ENCODE data around the gene NDST1. TPM values are rescaled to one million over a fixed set of nuclear protein-coding genes. Genes with fewer than 3 reads are reported as not detected.

The NDST1 gene
- total RNA-seq, 2 experiments from 2014 or later, result 5.1 to 5.5 TPM

GRCh38 chr5:150490754-150491153 lies 17.2 kb upstream of the NDST1 start:
- Mint-ChIP-seq H3K36me3 (ENCODE audit: low read depth) (no peaks in the 10 kb centered on the region), H3K27me3 (peaks cover 3% of the 10 kb centered on the region), H3K4me1 (peaks cover 8% of the 10 kb centered on the region), H3K9me3 (ENCODE audit: low read depth) (no peaks in the 10 kb centered on the region), H3K27ac (no peak overlapping the region), H3K4me3 (no peak overlapping the region)
- intact Hi-C loops (cut with DNase I, micrococcal nuclease), result no loop called here
- POLR2A ChIA-PET, result no interaction called here
- ATAC-seq (no peak), DNase-seq (no peak)
- CTCF ChIA-PET, result interaction anchor here (0.7 to 1.2 kb wide), 4 partner anchors 9 to 736 kb away, joined by 3 read pairs; no protein-coding TSS in a partner anchor

- no peaks in the 10 kb centered on the region for H3K36me3 Mint-ChIP-seq (ENCODE audit: low read depth)
- no peak for ATAC-seq
- ChIA-PET CTCF (interaction anchor here (0.7 to 1.4 kb wide), 2 partner anchors 20 to 24 kb away, joined by 3 read pairs; no protein-coding TSS in a partner anchor), POLR2A (no interaction called here)
- H3K4me3 Mint-ChIP-seq, result no peak overlapping the region
- H3K9me3 Mint-ChIP-seq (ENCODE audit: low read depth), result no peaks in the 10 kb centered on the region
- peaks cover 8% of the 10 kb centered on the region for H3K4me1 Mint-ChIP-seq
- no peak overlapping the region for H3K27ac Mint-ChIP-seq
- intact Hi-C loops (cut with DNase I, micrococcal nuclease), result no loop called here
- peaks cover 3% of the 10 kb centered on the region for H3K27me3 Mint-ChIP-seq
- no peak for DNase-seq
These were observed 16.1 kb upstream of the NDST1 start for GRCh38 chr5:150491876-150492275.

GRCh38 chr5:150492621-150493020 lies 15.3 kb upstream of the NDST1 start:
- DNase-seq (no peak), ATAC-seq (no peak)
- CTCF ChIA-PET, result interaction anchor here (0.9 kb wide), 1 partner anchor 20 kb away, joined by 3 read pairs; no protein-coding TSS in a partner anchor
- Mint-ChIP-seq H3K36me3 (ENCODE audit: low read depth) (no peaks in the 10 kb centered on the region), H3K27ac (no peak overlapping the region), H3K9me3 (ENCODE audit: low read depth) (no peaks in the 10 kb centered on the region), H3K4me3 (no peak overlapping the region), H3K4me1 (peaks cover 1% of the 10 kb centered on the region), H3K27me3 (no peaks in the 10 kb centered on the region)
- POLR2A ChIA-PET, result interaction anchor here (0.7 kb wide), 2 partner anchors 204 to 930 kb away, joined by 3 read pairs; no protein-coding TSS in a partner anchor
- intact Hi-C loops (cut with DNase I, micrococcal nuclease), result no loop called here

GRCh38 chr5:150496098-150496497 lies 11.8 kb upstream of the NDST1 start:
- Mint-ChIP-seq H3K9me3 (ENCODE audit: low read depth) (no peaks in the 10 kb centered on the region), H3K4me1 (no peaks in the 10 kb centered on the region), H3K27ac (no peak overlapping the region), H3K27me3 (no peaks in the 10 kb centered on the region), H3K4me3 (no peak overlapping the region), H3K36me3 (ENCODE audit: low read depth) (no peaks in the 10 kb centered on the region)
- no peak for DNase-seq
- intact Hi-C loops (cut with DNase I, micrococcal nuclease), result no loop called here
- CTCF ChIA-PET, result interaction anchor here (1.0 kb wide), 1 partner anchor 158 kb away, joined by 3 read pairs; no protein-coding TSS in a partner anchor
- ATAC-seq, result no peak
- POLR2A ChIA-PET, result no interaction called here

- H3K27me3 Mint-ChIP-seq, result no peaks in the 10 kb centered on the region
- intact Hi-C loops (cut with DNase I, micrococcal nuclease), result no loop called here
- no peak overlapping the region for H3K4me3 Mint-ChIP-seq
- CTCF ChIA-PET, result interaction anchor here (1.0 kb wide), 1 partner anchor 157 kb away, joined by 3 read pairs; no protein-coding TSS in a partner anchor
- POLR2A ChIA-PET, result no interaction called here
- H3K27ac Mint-ChIP-seq, result no peak overlapping the region
- DNase-seq (no peak), ATAC-seq (no peak)
- no peaks in the 10 kb centered on the region for H3K9me3 Mint-ChIP-seq (ENCODE audit: low read depth)
- H3K36me3 Mint-ChIP-seq (ENCODE audit: low read depth), result no peaks in the 10 kb centered on the region
- H3K4me1 Mint-ChIP-seq, result no peaks in the 10 kb centered on the region
These were observed 11.4 kb upstream of the NDST1 start for GRCh38 chr5:150496534-150496933.

- ChIA-PET POLR2A (no interaction called here), CTCF (no interaction called here)
- H3K27me3 Mint-ChIP-seq, result no peaks in the 10 kb centered on the region
- H3K36me3 Mint-ChIP-seq (ENCODE audit: low read depth), result no peaks in the 10 kb centered on the region
- no peak overlapping the region for H3K4me3 Mint-ChIP-seq
- no peaks in the 10 kb centered on the region for H3K4me1 Mint-ChIP-seq
- H3K9me3 Mint-ChIP-seq (ENCODE audit: low read depth), result no peaks in the 10 kb centered on the region
- intact Hi-C loops (cut with DNase I, micrococcal nuclease), result no loop called here
- H3K27ac Mint-ChIP-seq, result no peak overlapping the region
- DNase-seq, result no peak
- ATAC-seq, result no peak
These were observed 10.5 kb upstream of the NDST1 start for GRCh38 chr5:150497274-150497988.

GRCh38 chr5:150497989-150498317 lies 10.0 kb upstream of the NDST1 start:
- no peaks in the 10 kb centered on the region for H3K4me1 Mint-ChIP-seq
- H3K36me3 Mint-ChIP-seq (ENCODE audit: low read depth), result no peaks in the 10 kb centered on the region
- ATAC-seq (no peak), DNase-seq (no peak)
- CTCF ChIA-PET, result no interaction called here
- no peak overlapping the region for H3K27ac Mint-ChIP-seq
- POLR2A ChIA-PET, result no interaction called here
- intact Hi-C loops (cut with DNase I, micrococcal nuclease), result no loop called here
- H3K9me3 Mint-ChIP-seq (ENCODE audit: low read depth), result no peaks in the 10 kb centered on the region
- no peak overlapping the region for H3K4me3 Mint-ChIP-seq
- H3K27me3 Mint-ChIP-seq, result no peaks in the 10 kb centered on the region

- DNase-seq, result no peak
- no peak for ATAC-seq
- Mint-ChIP-seq H3K9me3 (ENCODE audit: low read depth) (no peaks in the 10 kb centered on the region), H3K4me3 (no peak overlapping the region), H3K36me3 (ENCODE audit: low read depth) (no peaks in the 10 kb centered on the region), H3K27ac (no peak overlapping the region), H3K27me3 (no peaks in the 10 kb centered on the region), H3K4me1 (no peaks in the 10 kb centered on the region)
- intact Hi-C loops (cut with DNase I, micrococcal nuclease), result no loop called here
- ChIA-PET POLR2A (no interaction called here), CTCF (no interaction called here)
These were observed 9.4 kb upstream of the NDST1 start for GRCh38 chr5:150498501-150498900.

GRCh38 chr5:150498971-150499370 lies 9.0 kb upstream of the NDST1 start:
- Mint-ChIP-seq H3K36me3 (ENCODE audit: low read depth) (no peaks in the 10 kb centered on the region), H3K27me3 (no peaks in the 10 kb centered on the region), H3K4me1 (no peaks in the 10 kb centered on the region), H3K4me3 (no peak overlapping the region), H3K27ac (no peak overlapping the region), H3K9me3 (ENCODE audit: low read depth) (no peaks in the 10 kb centered on the region)
- ChIA-PET CTCF (interaction anchor here (1.0 kb wide), 1 partner anchor 15 kb away, joined by 3 read pairs; no protein-coding TSS in a partner anchor), POLR2A (no interaction called here)
- ATAC-seq (no peak), DNase-seq (no peak)
- intact Hi-C loops (cut with DNase I, micrococcal nuclease), result no loop called here

- H3K4me3 Mint-ChIP-seq, result no peak overlapping the region
- H3K27me3 Mint-ChIP-seq, result no peaks in the 10 kb centered on the region
- no peak for ATAC-seq
- H3K4me1 Mint-ChIP-seq, result no peaks in the 10 kb centered on the region
- no peak overlapping the region for H3K27ac Mint-ChIP-seq
- intact Hi-C loops (cut with DNase I, micrococcal nuclease), result no loop called here
- H3K9me3 Mint-ChIP-seq (ENCODE audit: low read depth), result no peaks in the 10 kb centered on the region
- CTCF ChIA-PET, result interaction anchor here (1.0 to 1.3 kb wide), 2 partner anchors 9 to 14 kb away, joined by 3 read pairs; no protein-coding TSS in a partner anchor
- POLR2A ChIA-PET, result no interaction called here
- H3K36me3 Mint-ChIP-seq (ENCODE audit: low read depth), result no peaks in the 10 kb centered on the region
- no peak for DNase-seq
These were observed 8.4 kb upstream of the NDST1 start for GRCh38 chr5:150499437-150499956.

GRCh38 chr5:150500328-150500841 lies 7.5 kb upstream of the NDST1 start:
- Mint-ChIP-seq H3K27ac (no peak overlapping the region), H3K4me1 (no peaks in the 10 kb centered on the region), H3K9me3 (ENCODE audit: low read depth) (no peaks in the 10 kb centered on the region), H3K4me3 (no peak overlapping the region), H3K36me3 (ENCODE audit: low read depth) (no peaks in the 10 kb centered on the region), H3K27me3 (no peaks in the 10 kb centered on the region)
- DNase-seq (no peak), ATAC-seq (no peak)
- intact Hi-C loops (cut with DNase I, micrococcal nuclease), result no loop called here
- POLR2A ChIA-PET, result no interaction called here
- CTCF ChIA-PET, result interaction anchor here (0.7 to 1.3 kb wide), 2 partner anchors 10 to 303 kb away, joined by 3 read pairs; no protein-coding TSS in a partner anchor

- no peaks in the 10 kb centered on the region for H3K27me3 Mint-ChIP-seq
- CTCF ChIA-PET, result interaction anchor here (0.7 to 1.3 kb wide), 2 partner anchors 11 to 304 kb away, joined by 3 read pairs; no protein-coding TSS in a partner anchor
- ATAC-seq (no peak), DNase-seq (no peak)
- no peak overlapping the region for H3K27ac Mint-ChIP-seq
- POLR2A ChIA-PET, result interaction anchor here (0.6 kb wide), 1 partner anchor 23 kb away, joined by 6 read pairs; no protein-coding TSS in a partner anchor
- H3K36me3 Mint-ChIP-seq (ENCODE audit: low read depth), result no peaks in the 10 kb centered on the region
- H3K4me1 Mint-ChIP-seq, result no peaks in the 10 kb centered on the region
- no peaks in the 10 kb centered on the region for H3K9me3 Mint-ChIP-seq (ENCODE audit: low read depth)
- H3K4me3 Mint-ChIP-seq, result no peak overlapping the region
- intact Hi-C loops (cut with DNase I, micrococcal nuclease), result no loop called here
These were observed 7.0 kb upstream of the NDST1 start for GRCh38 chr5:150500905-150501304.

Data from activated CD4-positive, alpha-beta T cell treated with anti-CD3 and anti-CD28 coated beads for 36 hours (primary cell).